ENCODE data around the gene RNF125. TPM values are rescaled to one million over a fixed set of nuclear protein-coding genes. Genes with fewer than 3 reads are reported as not detected.
A peak's percentile ranks its signal among the peaks of the same experiment; 100 is the strongest.
"Not testable (repeated sequence)": the region's sequence is repeated elsewhere in the genome, so short reads cannot be mapped to it uniquely, and the experiment has no call there.

Gene RNF125
- total and polyA plus RNA-seq, 10 donors: 1.8 to 12.9 (median 9.1) TPM

GRCh38 chr18:32011193-32011592 is 7.4 kb upstream of the RNF125 start:
- intact Hi-C loops (cut with DNase I; ENCODE audit: low total_unique reads): loop anchor here (10.0 kb wide), 1 partner anchor 54 kb away; no protein-coding TSS in a partner anchor
- Histone ChIP-seq H3K4me1 (no peaks in the 10 kb centered on the region), H3K4me3 (no peak overlapping the region), H3K36me3 (no peaks in the 10 kb centered on the region), H3K9me3 (no peaks in the 10 kb centered on the region), H3K27me3 (replicated peaks in 1 of 7) (no peaks in the 10 kb centered on the region), H3K27ac (no peak overlapping the region)
- TF ChIP-seq POLR2A (IDR thresholded peaks at IDR 0.05): no peak
- TF ChIP-seq POLR2AphosphoS5 (IDR thresholded peaks at IDR 0.05): no peak
- no peak for TF ChIP-seq CTCF (IDR thresholded peaks at IDR 0.05 in 8 of 11, conservative IDR thresholded peaks at IDR 0.05 in 3 of 11)
- 95 to 98% (median 97%) methylated on average over 3 of the region's 3 CpGs for WGBS, 5 donors
- DNase-seq: no peak

- TF ChIP-seq CTCF (IDR thresholded peaks at IDR 0.05 in 8 of 11, conservative IDR thresholded peaks at IDR 0.05 in 3 of 11) (peak in 1 of 11 experiments; percentile 47), POLR2AphosphoS5 (IDR thresholded peaks at IDR 0.05) (peak in 1 of 3 donors; percentile 71), POLR2A (IDR thresholded peaks at IDR 0.05) (no peak)
- Histone ChIP-seq H3K9me3 (no peaks in the 10 kb centered on the region), H3K4me3 (peak overlapping the region; percentile 50 to 89 (median 72)), H3K36me3 (peaks cover 0 to 3% (median 0%) of the 10 kb centered on the region in 6 donors), H3K27ac (peak overlapping the region; percentile 66 to 97 (median 86)), H3K27me3 (replicated peaks in 1 of 7) (no peaks in the 10 kb centered on the region), H3K4me1 (peaks cover 10 to 70% (median 45%) of the 10 kb centered on the region in 6 donors)
- 0 to 1% (median 1%) methylated on average over 24 to 31 of the region's 31 CpGs for WGBS, 5 donors
- DNase-seq: peak; percentile 90
- intact Hi-C loops (cut with DNase I; ENCODE audit: low total_unique reads): loop anchor here (10.0 kb wide), 1 partner anchor 45 kb away; no protein-coding TSS in a partner anchor
Measured at GRCh38 chr18:32019251-32019948, 775 bp downstream of the RNF125 start.

GRCh38 chr18:32019949-32020625 is 1.5 kb downstream of the RNF125 start:
- H3K4me1 ChIP-seq: peaks cover 10 to 76% (median 45%) of the 10 kb centered on the region in 6 donors
- H3K27ac ChIP-seq: peak overlapping the region in 7 of 8 donors; percentile 35 to 97 (median 86)
- not testable (repeated sequence) for H3K36me3 ChIP-seq; H3K27me3 ChIP-seq (replicated peaks in 1 of 7); H3K9me3 ChIP-seq
- H3K4me3 ChIP-seq: peak overlapping the region; percentile 50 to 89 (median 72)
- peak; percentile 79 for DNase-seq
- intact Hi-C loops (cut with DNase I; ENCODE audit: low total_unique reads): loop anchor here (10.0 kb wide), 1 partner anchor 45 kb away; no protein-coding TSS in a partner anchor
- WGBS, 5 donors: 28 to 38% (median 30%) methylated on average over 12 to 14 of the region's 14 CpGs

GRCh38 chr18:32021756-32022564 is 3.3 kb downstream of the RNF125 start:
- H3K27me3 ChIP-seq (replicated peaks in 1 of 7): no peaks in the 10 kb centered on the region
- 80 to 87% (median 83%) methylated on average over 2 of the region's 2 CpGs for WGBS, 5 donors
- TF ChIP-seq POLR2A (IDR thresholded peaks at IDR 0.05): no peak
- no peak for TF ChIP-seq POLR2AphosphoS5 (IDR thresholded peaks at IDR 0.05)
- TF ChIP-seq CTCF (IDR thresholded peaks at IDR 0.05 in 8 of 11, conservative IDR thresholded peaks at IDR 0.05 in 3 of 11): no peak

More at GRCh38 chr18:32021756-32022564, 3.3 kb downstream of the RNF125 start:
- Histone ChIP-seq H3K36me3 (peaks cover 0 to 8% (median 0%) of the 10 kb centered on the region in 6 donors), H3K4me3 (no peak overlapping the region), H3K9me3 (no peaks in the 10 kb centered on the region), H3K4me1 (peaks cover 10 to 93% (median 58%) of the 10 kb centered on the region in 6 donors), H3K27ac (peak overlapping the region in 1 of 8 donors; percentile 97)
- intact Hi-C loops (cut with DNase I; ENCODE audit: low total_unique reads): no loop called here
- no peak for DNase-seq
